GM23338 (cell line): ENCODE results near the gene TGFBI. TPM values are rescaled to one million over a fixed set of nuclear protein-coding genes. Genes with fewer than 3 reads are reported as not detected.

Experiments
- ATAC-seq: fragments of 200-7000 bp; cut with Tn5 transposase; 3 replicates; pipeline ENCODE4 v1.9.1; 2020
- DNase-seq: peaks from one replicate; pipeline ENCODE4 v3.0.0-alpha.2; 2015; ENCODE audit warnings: low spot score
- H2AFZ ChIP-seq: fragments of 200-600 bp; sonication (generic); 2 replicates; pipeline ENCODE4 v1.8.0; 2016; ENCODE audit warnings: antibody characterized with exemption, mild to moderate bottlenecking, moderate library complexity
- H3F3A ChIP-seq: fragments of 200-600 bp; sonication (generic); replicated peaks from 2 replicates; pipeline ENCODE4 v1.8.0; 2017; ENCODE audit warnings: antibody characterized with exemption, mixed run types, low read depth
- H3K27ac ChIP-seq: fragments of 200-600 bp; sonication (generic); 2 replicates; pipeline ENCODE4 v1.6.1; 2016; ENCODE audit warnings: low read depth
- H3K27me3 ChIP-seq: fragments of 200-600 bp; sonication (generic); 2 replicates; pipeline ENCODE4 v1.8.0; 2016; ENCODE audit warnings: mild to moderate bottlenecking, mixed run types, moderate library complexity; ENCODE audit not compliant: insufficient read depth
- H3K36me3 ChIP-seq: fragments of 200-600 bp; sonication (generic); 2 replicates; pipeline ENCODE4 v1.8.0; 2016; ENCODE audit warnings: mild to moderate bottlenecking; ENCODE audit not compliant: insufficient read depth
- H3K4me1 ChIP-seq: fragments of 200-600 bp; sonication (generic); 2 replicates; pipeline ENCODE4 v1.8.0; 2016; ENCODE audit warnings: mild to moderate bottlenecking, moderate library complexity; ENCODE audit not compliant: insufficient read depth
- H3K4me2 ChIP-seq: fragments of 200-600 bp; sonication (generic); 2 replicates; pipeline ENCODE4 v1.7.1; 2017; ENCODE audit warnings: mixed run types
- H3K4me3 ChIP-seq: fragments of 200-600 bp; sonication (generic); 2 replicates; pipeline ENCODE4 v1.6.1; 2016; ENCODE audit warnings: mixed run types
- H3K79me2 ChIP-seq: fragments of 200-600 bp; sonication (generic); replicated peaks from 2 replicates; pipeline ENCODE4 v1.8.0; 2017; ENCODE audit warnings: mild to moderate bottlenecking; ENCODE audit not compliant: insufficient read depth
- H3K9me2 ChIP-seq: fragments of 200-600 bp; sonication (generic); 2 replicates; pipeline ENCODE4 v1.8.0; 2017; ENCODE audit not compliant: insufficient read depth
- H4K20me1 ChIP-seq: fragments of 200-600 bp; sonication (generic); replicated peaks from 2 replicates; pipeline ENCODE4 v1.8.0; 2017; ENCODE audit warnings: mild to moderate bottlenecking; ENCODE audit not compliant: insufficient read depth
- H3K27ac Mint-ChIP-seq: 2 replicates; pipeline ENCODE4 v1.8.0; 2020; ENCODE audit warnings: inconsistent platforms, mild to moderate bottlenecking, moderate library complexity, mixed read lengths
- H3K27me3 Mint-ChIP-seq: 3 replicates; pipeline ENCODE4 v1.8.0; 2022; ENCODE audit warnings: low read depth, mild to moderate bottlenecking, moderate library complexity, mixed read lengths, inconsistent platforms; ENCODE audit not compliant: insufficient read depth, poor library complexity
- H3K36me3 Mint-ChIP-seq: 3 replicates; pipeline ENCODE4 v1.8.0; 2021; ENCODE audit warnings: low read depth, mild to moderate bottlenecking, inconsistent platforms, moderate library complexity, mixed read lengths
- H3K4me1 Mint-ChIP-seq: 3 replicates; pipeline ENCODE4 v1.8.0; 2020; ENCODE audit warnings: mild to moderate bottlenecking, inconsistent platforms, mixed read lengths
- H3K4me3 Mint-ChIP-seq: 3 replicates; pipeline ENCODE4 v1.8.0; 2021; ENCODE audit warnings: moderate library complexity, mild to moderate bottlenecking, inconsistent platforms, mixed read lengths
- H3K9me3 Mint-ChIP-seq: 3 replicates; pipeline ENCODE4 v1.8.0; 2020; ENCODE audit warnings: moderate library complexity, mild to moderate bottlenecking, inconsistent platforms, mixed read lengths
- CREB1 ChIP-seq: fragments of 250-450 bp; sonication (Bioruptor Pico); IDR thresholded peaks from 2 replicates; pipeline ENCODE4 v1.5.0; 2020; ENCODE audit warnings: low read depth, mild to moderate bottlenecking, moderate library complexity
- CTCF ChIP-seq, 2 experiments: fragments of 200-600 bp in 1 of 2; sonication (generic) in 1 of 2; conservative IDR thresholded peaks; 2 replicates each; pipeline versions ENCODE4 v1.5.1 to v1.6.1; 2016 to 2017; ENCODE audit warnings: antibody characterized with exemption in 2 of 2, low read depth in 2 of 2, mild to moderate bottlenecking in 2 of 2, moderate library complexity in 1 of 2
- ETS1 ChIP-seq: IDR thresholded peaks from 2 replicates; pipeline ENCODE4 v1.6.1; 2016; ENCODE audit warnings: antibody characterized with exemption
- EZH2phosphoT487 ChIP-seq: fragments of 200-600 bp; sonication (generic); IDR thresholded peaks from one replicate; pipeline ENCODE4 v1.8.1; 2018; ENCODE audit warnings: antibody characterized with exemption; ENCODE audit not compliant: unreplicated experiment
- JUNB ChIP-seq: IDR thresholded peaks from one replicate; pipeline ENCODE4 v1.6.1; 2016; ENCODE audit warnings: antibody characterized with exemption; ENCODE audit not compliant: unreplicated experiment
- NANOG ChIP-seq: IDR thresholded peaks from 2 replicates; pipeline ENCODE4 v1.6.1; 2016; ENCODE audit warnings: antibody characterized with exemption, borderline replicate concordance
- POLR2AphosphoS5 ChIP-seq: IDR thresholded peaks from 2 replicates; pipeline ENCODE4 v1.6.1; 2016; ENCODE audit warnings: antibody characterized with exemption, low read depth
- REST ChIP-seq: IDR thresholded peaks from one replicate; pipeline ENCODE4 v1.6.1; 2018; ENCODE audit warnings: antibody characterized with exemption; ENCODE audit not compliant: unreplicated experiment
- STAT1 ChIP-seq: IDR thresholded peaks from one replicate; pipeline ENCODE4 v1.6.1; 2016; ENCODE audit warnings: antibody characterized with exemption; ENCODE audit not compliant: unreplicated experiment
- ZNF114 ChIP-seq: fragments of 250-450 bp; sonication (Bioruptor Pico); IDR thresholded peaks from 2 replicates; pipeline ENCODE4 v1.5.0; 2020; ENCODE audit warnings: mild to moderate bottlenecking, moderate library complexity
- ZNF331 ChIP-seq: fragments of 250-450 bp; sonication (Bioruptor Pico); IDR thresholded peaks from 2 replicates; pipeline ENCODE4 v1.5.0; 2020; ENCODE audit warnings: low read depth, mild to moderate bottlenecking, moderate library complexity
- ZNF462 ChIP-seq: fragments of 250-450 bp; sonication (Bioruptor Pico); IDR thresholded peaks from 2 replicates; pipeline ENCODE4 v1.5.0; 2020; ENCODE audit warnings: mild to moderate bottlenecking, moderate library complexity
- polyA plus RNA-seq: library from polyadenylated mRNA; unstranded; fragments of >200 nt; fragmentation: Nextera tagmentation; extraction: Ambion mirVana; gene quantifications from 2 replicates; pipeline ENCODE4 v1.2.1, GENCODE V29; 2016
- total RNA-seq: library from RNA; depleted of rRNA; stranded (reverse); fragments of >200 nt; shearing (Covaris generic); gene quantifications from 2 replicates; pipeline ENCODE4 v1.2.3, GENCODE V29; 2014

Gene TGFBI
- total and polyA plus RNA-seq, 2 experiments from 2014 or later = 8.9 to 9.4 TPM

GRCh38 chr5:136015003-136015375 lies 13.8 kb upstream of the TGFBI start:
- Histone ChIP-seq H3K27ac (no peak overlapping the region), H3K9me2 (peaks cover 17% of the 10 kb centered on the region; the same call in 1 of the 2 replicates), H3K4me3 (no peak overlapping the region), H3K36me3 (no peaks in the 10 kb centered on the region), H4K20me1 (no peaks in the 10 kb centered on the region), H3K4me1 (no peaks in the 10 kb centered on the region), H2AFZ (no peak overlapping the region), H3K4me2 (no peak overlapping the region), H3K27me3 (no peaks in the 10 kb centered on the region), H3K79me2 (no peaks in the 10 kb centered on the region), H3F3A (no peaks in the 10 kb centered on the region)
- no peak overlapping the region for H3K27ac Mint-ChIP-seq
- H3K4me1 Mint-ChIP-seq = peaks cover 3% of the 10 kb centered on the region; the same call in 1 of the 3 replicates
- no peak for TF ChIP-seq NANOG
- no peak for TF ChIP-seq ETS1
- TF ChIP-seq ZNF114 (CRISPR knock-in tag) = no peak
- TF ChIP-seq REST = no peak
- no peak for TF ChIP-seq STAT1
- TF ChIP-seq CREB1 (CRISPR knock-in tag) = no peak
- TF ChIP-seq ZNF331 (CRISPR knock-in tag) = no peak
- no peak for TF ChIP-seq CTCF (conservative IDR thresholded peaks at IDR 0.05; ENCODE audit: low read depth in 2 of 2)
- no peak for TF ChIP-seq ZNF462
- no peak for TF ChIP-seq JUNB
- TF ChIP-seq EZH2phosphoT487 = no peak
- no peak for TF ChIP-seq POLR2AphosphoS5
- H3K9me3 Mint-ChIP-seq = no peaks in the 10 kb centered on the region
- no peaks in the 10 kb centered on the region for H3K27me3 Mint-ChIP-seq
- H3K4me3 Mint-ChIP-seq = no peak overlapping the region
- DNase-seq = no peak
- no peak for ATAC-seq
- H3K36me3 Mint-ChIP-seq = no peaks in the 10 kb centered on the region
